OCI-LY7 (cell line): ENCODE data around the gene CCDC141.

ENCODE experiments used
- EZH2phosphoT487 ChIP-seq: fragments of 200-600 bp; sonication (generic); IDR thresholded peaks from 2 replicates; pipeline ENCODE4 v1.6.1; 2018; ENCODE audit warnings: low read depth, borderline replicate concordance, mild to moderate bottlenecking, mixed run types, antibody characterized with exemption, low read length, moderate library complexity, mixed read lengths
- TF ChIP-seq, protein P1 (sequence below): fragments of 200-600 bp; sonication (generic); conservative IDR thresholded peaks from 2 replicates; pipeline ENCODE4 v1.5.1; 2014; ENCODE audit warnings: mild to moderate bottlenecking, antibody characterized with exemption, low read length, moderate library complexity, mixed read lengths

DNA sequence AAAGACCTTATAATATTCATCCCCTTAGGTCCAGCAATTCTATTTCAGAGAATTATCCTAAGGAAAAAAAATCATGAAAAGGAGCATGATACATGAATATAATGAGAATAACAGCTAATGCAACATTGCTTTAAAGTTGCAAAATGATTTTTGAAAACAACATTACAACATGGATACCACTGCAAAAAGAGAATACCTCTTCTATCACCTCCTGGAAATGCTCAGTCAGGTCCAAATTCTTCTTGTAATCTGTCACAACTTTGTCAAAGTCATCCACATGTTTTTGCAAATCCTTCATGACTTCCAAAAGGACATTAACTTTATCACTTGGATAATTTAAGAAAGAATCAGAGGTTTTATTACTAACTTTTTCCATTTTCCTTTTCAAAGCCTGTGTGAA lies 194.8 kb downstream of the CCDC141 start:
- TF ChIP-seq, protein P1, sequence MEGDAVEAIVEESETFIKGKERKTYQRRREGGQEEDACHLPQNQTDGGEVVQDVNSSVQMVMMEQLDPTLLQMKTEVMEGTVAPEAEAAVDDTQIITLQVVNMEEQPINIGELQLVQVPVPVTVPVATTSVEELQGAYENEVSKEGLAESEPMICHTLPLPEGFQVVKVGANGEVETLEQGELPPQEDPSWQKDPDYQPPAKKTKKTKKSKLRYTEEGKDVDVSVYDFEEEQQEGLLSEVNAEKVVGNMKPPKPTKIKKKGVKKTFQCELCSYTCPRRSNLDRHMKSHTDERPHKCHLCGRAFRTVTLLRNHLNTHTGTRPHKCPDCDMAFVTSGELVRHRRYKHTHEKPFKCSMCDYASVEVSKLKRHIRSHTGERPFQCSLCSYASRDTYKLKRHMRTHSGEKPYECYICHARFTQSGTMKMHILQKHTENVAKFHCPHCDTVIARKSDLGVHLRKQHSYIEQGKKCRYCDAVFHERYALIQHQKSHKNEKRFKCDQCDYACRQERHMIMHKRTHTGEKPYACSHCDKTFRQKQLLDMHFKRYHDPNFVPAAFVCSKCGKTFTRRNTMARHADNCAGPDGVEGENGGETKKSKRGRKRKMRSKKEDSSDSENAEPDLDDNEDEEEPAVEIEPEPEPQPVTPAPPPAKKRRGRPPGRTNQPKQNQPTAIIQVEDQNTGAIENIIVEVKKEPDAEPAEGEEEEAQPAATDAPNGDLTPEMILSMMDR, result no peak
- TF ChIP-seq EZH2phosphoT487, result no peak
